Hepatocyte (in vitro differentiated cells): ENCODE measurements around the gene TRAPPC13. TPM values are rescaled to one million over a fixed set of nuclear protein-coding genes. Genes with fewer than 3 reads are reported as not detected.

Experiments
- DNase-seq: peaks from one replicate; pipeline ENCODE4 v3.0.0-alpha.2; 2016; ENCODE audit warnings: low spot score
- H2AFZ ChIP-seq: fragments of 200-600 bp; sonication (generic); 2 replicates; pipeline ENCODE4 v1.6.0; 2016; ENCODE audit warnings: antibody characterized with exemption, mild to moderate bottlenecking
- H3K27ac ChIP-seq: fragments of 200-600 bp; sonication (generic); 2 replicates; pipeline ENCODE4 v1.5.1; 2016; ENCODE audit warnings: mild to moderate bottlenecking
- H3K27me3 ChIP-seq: fragments of 200-600 bp; sonication (generic); 2 replicates; pipeline ENCODE4 v1.6.1; 2016
- H3K36me3 ChIP-seq: fragments of 200-600 bp; sonication (generic); replicated peaks from 2 replicates; pipeline ENCODE4 v1.5.1; 2016; ENCODE audit warnings: low read depth; ENCODE audit not compliant: insufficient read depth
- H3K4me1 ChIP-seq: fragments of 200-600 bp; sonication (generic); 2 replicates; pipeline ENCODE4 v1.5.1; 2016; ENCODE audit warnings: mild to moderate bottlenecking, moderate library complexity; ENCODE audit not compliant: insufficient read depth
- H3K4me2 ChIP-seq: fragments of 200-600 bp; sonication (generic); 2 replicates; pipeline ENCODE4 v1.6.0; 2016
- H3K4me3 ChIP-seq: fragments of 200-600 bp; sonication (generic); 2 replicates; pipeline ENCODE4 v1.5.1; 2016; ENCODE audit warnings: mild to moderate bottlenecking
- H3K79me2 ChIP-seq: fragments of 200-600 bp; sonication (generic); 2 replicates; pipeline ENCODE4 v1.6.0; 2017; ENCODE audit warnings: mild to moderate bottlenecking
- H3K9me2 ChIP-seq: fragments of 200-600 bp; sonication (generic); replicated peaks from 2 replicates; pipeline ENCODE4 v1.6.0; 2017; ENCODE audit warnings: mild to moderate bottlenecking; ENCODE audit not compliant: insufficient read depth
- H3K9me3 ChIP-seq: fragments of 200-600 bp; sonication (generic); 2 replicates; pipeline ENCODE4 v1.5.1; 2016; ENCODE audit warnings: low read depth, mild to moderate bottlenecking
- H4K20me1 ChIP-seq: fragments of 200-600 bp; sonication (generic); 2 replicates; pipeline ENCODE4 v1.6.0; 2016; ENCODE audit warnings: mild to moderate bottlenecking; ENCODE audit not compliant: insufficient read depth, poor library complexity, severe bottlenecking
- CTCF ChIP-seq: fragments of 200-600 bp; sonication (generic); IDR thresholded peaks from 2 replicates; pipeline ENCODE4 v1.5.1; 2016; ENCODE audit warnings: antibody characterized with exemption, mild to moderate bottlenecking; ENCODE audit not compliant: poor library complexity
- EZH2 ChIP-seq: fragments of 200-600 bp; sonication (generic); IDR thresholded peaks from 2 replicates; pipeline ENCODE4 v1.6.1; 2016; ENCODE audit warnings: antibody characterized with exemption, mild to moderate bottlenecking, borderline replicate concordance
- EZH2phosphoT487 ChIP-seq: fragments of 200-600 bp; sonication (generic); IDR thresholded peaks from one replicate; pipeline ENCODE4 v1.6.1; 2018; ENCODE audit warnings: antibody characterized with exemption, mild to moderate bottlenecking, low read depth, moderate library complexity; ENCODE audit not compliant: unreplicated experiment, severe bottlenecking
- WGBS: methylation state at CpG from one replicate; pipeline ENCODE4 v1.1.6; 2016; ENCODE audit warnings: low lambda C conversion rate; ENCODE audit errors: missing lambda C conversion rate; 5-methylcytosine and 5-hydroxymethylcytosine counted together
- polyA plus RNA-seq: library from polyadenylated mRNA; unstranded; fragments of >200 nt; fragmentation: Nextera tagmentation; extraction: Ambion mirVana; gene quantifications from 2 replicates; pipeline ENCODE4 v1.2.1, GENCODE V29; 2016
- total RNA-seq: library from RNA; depleted of rRNA; stranded (reverse); fragments of >200 nt; gene quantifications from 2 replicates; pipeline ENCODE4 v1.2.3, GENCODE V29; 2014

TRAPPC13 gene
- total and polyA plus RNA-seq, 2 experiments from 2014 or later = 14.7 to 32.7 TPM

- no peaks in the 10 kb centered on the region for H3K79me2 ChIP-seq
- H4K20me1 ChIP-seq = no peaks in the 10 kb centered on the region
- H3K9me3 ChIP-seq = no peaks in the 10 kb centered on the region
- no peaks in the 10 kb centered on the region for H3K27me3 ChIP-seq
- no peak overlapping the region for H3K27ac ChIP-seq
- H3K4me2 ChIP-seq = no peak overlapping the region
- H3K4me1 ChIP-seq = no peaks in the 10 kb centered on the region
- H2AFZ ChIP-seq = no peak overlapping the region
- 83% methylated on average over 4 of the region's 4 CpGs for WGBS
- no peaks in the 10 kb centered on the region for H3K36me3 ChIP-seq
- DNase-seq = no peak
- no peaks in the 10 kb centered on the region for H3K9me2 ChIP-seq
- no peak overlapping the region for H3K4me3 ChIP-seq
- TF ChIP-seq EZH2 (no peak), CTCF (no peak)
Measured at GRCh38 chr5:65699338-65699737, 74.5 kb downstream of the TRAPPC13 start.

- no peaks in the 10 kb centered on the region for H3K79me2 ChIP-seq
- no peak for DNase-seq
- no peak overlapping the region for H3K4me2 ChIP-seq
- no peaks in the 10 kb centered on the region for H4K20me1 ChIP-seq
- H3K27me3 ChIP-seq = no peaks in the 10 kb centered on the region
- no peak overlapping the region for H3K4me3 ChIP-seq
- TF ChIP-seq EZH2phosphoT487 (no peak), EZH2 (no peak), CTCF (no peak)
- no peaks in the 10 kb centered on the region for H3K4me1 ChIP-seq
- H2AFZ ChIP-seq = no peak overlapping the region
- H3K9me2 ChIP-seq = no peaks in the 10 kb centered on the region
- 96% methylated on average over 3 of the region's 3 CpGs for WGBS
- H3K9me3 ChIP-seq = no peaks in the 10 kb centered on the region
- no peaks in the 10 kb centered on the region for H3K36me3 ChIP-seq
- H3K27ac ChIP-seq = no peak overlapping the region
Measured at GRCh38 chr5:65702036-65702435, 77.2 kb downstream of the TRAPPC13 start.

GRCh38 chr5:65704621-65705239, 79.9 kb downstream of the TRAPPC13 start:
- H3K4me3 ChIP-seq = no peak overlapping the region
- H3K27ac ChIP-seq = no peak overlapping the region
- DNase-seq = no peak
- no peak overlapping the region for H3K4me2 ChIP-seq
- no peaks in the 10 kb centered on the region for H4K20me1 ChIP-seq
- H3K79me2 ChIP-seq = no peaks in the 10 kb centered on the region
- TF ChIP-seq EZH2 = no peak
- no peak for TF ChIP-seq EZH2phosphoT487
- no peak for TF ChIP-seq CTCF
- WGBS = 70% methylated on average over 2 of the region's 2 CpGs
- no peaks in the 10 kb centered on the region for H3K9me3 ChIP-seq
- no peak overlapping the region for H2AFZ ChIP-seq
- peaks cover 4% of the 10 kb centered on the region for H3K4me1 ChIP-seq
- H3K9me2 ChIP-seq = no peaks in the 10 kb centered on the region
- H3K27me3 ChIP-seq = no peaks in the 10 kb centered on the region
- no peaks in the 10 kb centered on the region for H3K36me3 ChIP-seq

- Histone ChIP-seq H2AFZ (no peak overlapping the region), H4K20me1 (no peaks in the 10 kb centered on the region), H3K4me1 (peaks cover 4% of the 10 kb centered on the region), H3K4me3 (no peak overlapping the region), H3K79me2 (no peaks in the 10 kb centered on the region), H3K4me2 (no peak overlapping the region), H3K36me3 (no peaks in the 10 kb centered on the region), H3K9me3 (no peaks in the 10 kb centered on the region), H3K27me3 (no peaks in the 10 kb centered on the region), H3K27ac (no peak overlapping the region), H3K9me2 (no peaks in the 10 kb centered on the region)
- TF ChIP-seq CTCF (no peak), EZH2 (no peak), EZH2phosphoT487 (no peak)
- 88% methylated on average over 4 of the region's 4 CpGs for WGBS
- peak; percentile 8 for DNase-seq
Measured at GRCh38 chr5:65707663-65708062, 82.8 kb downstream of the TRAPPC13 start.
